Activated T-cell treated with anti-CD3 and anti-CD28 coated beads, Interleukin-2, amount 50 U/mL, for 1 hour (primary cell): Measurements from ENCODE around the gene AGMO.

Source experiments
- DNase-seq: peaks from one replicate; pipeline ENCODE4 v3.0.0-alpha.2; 2020

Gene AGMO

GRCh38 chr7:15494711-15495110 lies 67.1 kb downstream of the AGMO start:
- no peak for DNase-seq

DNA sequence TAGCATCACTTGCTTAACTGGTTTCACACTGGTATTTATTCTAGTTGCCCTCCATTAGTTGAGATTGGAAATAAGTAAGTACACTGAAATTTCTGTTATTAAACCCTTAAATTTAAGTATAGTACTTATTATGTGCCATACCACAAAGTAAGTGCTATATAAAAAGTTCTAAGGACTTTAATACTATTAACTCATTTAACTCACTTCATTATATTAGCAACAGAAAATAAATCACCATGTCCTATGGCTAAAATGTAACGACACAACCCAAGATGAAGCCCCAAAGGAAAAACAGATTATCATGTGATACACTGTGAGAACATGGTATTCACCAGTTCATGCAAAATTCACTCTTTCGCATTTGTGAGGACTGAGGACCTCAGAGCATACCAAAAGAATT lies 70.5 kb downstream of the AGMO start:
- no peak for DNase-seq

DNA sequence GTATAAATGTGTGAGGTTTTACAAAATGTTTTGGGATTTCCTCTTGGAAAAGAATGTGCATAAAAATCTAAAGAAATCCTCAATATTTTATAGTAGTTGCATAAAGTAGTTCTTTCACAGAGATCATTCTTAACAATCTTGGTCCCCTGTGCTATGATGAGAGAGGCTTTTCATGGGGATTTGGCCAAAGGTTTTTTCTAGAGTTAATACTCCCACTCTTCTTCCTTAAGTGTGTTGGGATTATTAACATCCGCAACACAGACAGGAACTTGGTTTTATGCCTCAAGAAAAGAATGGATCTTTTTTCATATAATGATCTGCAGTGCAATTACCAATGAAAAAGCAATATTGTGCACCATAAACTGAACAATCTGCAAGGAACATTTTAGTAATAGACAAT lies 71.5 kb downstream of the AGMO start:
- no peak for DNase-seq

- DNase-seq: no peak
Observed at GRCh38 chr7:15489861-15490260, 72.0 kb downstream of the AGMO start.

DNA sequence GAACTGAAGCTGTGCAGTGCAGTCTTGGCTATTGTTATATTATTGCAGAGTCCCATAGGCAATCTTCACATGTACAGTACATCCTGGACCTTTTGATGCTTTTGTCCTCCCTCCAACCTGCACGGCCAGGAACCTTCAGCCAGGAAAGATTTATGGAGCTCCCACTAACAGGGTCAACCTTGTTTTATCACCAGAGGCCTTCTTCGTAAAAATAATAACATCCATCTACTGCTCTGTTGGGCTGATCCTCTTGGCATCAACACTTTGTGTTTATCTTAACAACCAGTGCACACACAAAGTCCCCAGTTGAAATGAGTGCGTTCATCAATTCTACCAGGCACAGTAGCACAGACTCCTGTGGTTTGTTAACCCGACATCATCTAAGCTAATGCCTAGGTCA lies 72.4 kb downstream of the AGMO start:
- DNase-seq: no peak

DNA sequence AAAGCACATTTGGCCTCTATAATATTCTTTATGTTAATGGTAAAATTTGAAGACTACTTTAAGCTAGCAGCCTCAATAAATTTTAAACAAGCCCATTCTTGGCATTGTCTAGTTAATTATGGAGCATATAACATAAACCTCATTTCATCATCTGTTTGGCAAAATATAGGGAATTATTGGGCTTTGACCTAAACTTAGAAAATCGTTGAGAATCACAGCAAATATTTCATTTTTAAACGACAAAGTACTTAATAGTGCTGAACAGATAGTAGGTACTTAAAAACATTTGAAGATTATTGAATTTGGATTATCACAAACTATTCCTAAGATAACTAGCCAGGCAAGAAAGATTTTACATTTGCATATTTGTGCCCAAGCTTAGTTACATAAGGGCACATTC lies 73.4 kb downstream of the AGMO start:
- DNase-seq: no peak

DNA sequence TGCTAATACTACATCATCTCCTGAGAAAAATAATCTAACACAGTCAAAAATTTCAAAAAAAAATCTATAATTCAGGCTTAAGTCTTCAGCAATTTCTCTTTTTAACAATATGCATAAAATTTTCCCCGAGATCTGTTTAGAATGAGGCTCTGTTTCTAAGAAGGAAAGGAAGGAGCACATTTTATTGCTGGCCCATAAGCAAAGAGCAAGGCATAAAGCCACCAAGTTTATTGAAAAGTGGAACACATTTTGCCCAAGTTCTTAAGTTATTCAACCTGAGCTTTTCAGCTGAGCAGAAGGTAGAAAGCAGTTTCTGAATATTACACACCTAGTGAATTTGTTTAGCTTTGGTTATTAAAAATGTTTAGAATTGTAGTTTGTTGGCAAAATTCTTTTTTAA lies 73.9 kb downstream of the AGMO start:
- no peak for DNase-seq

DNA sequence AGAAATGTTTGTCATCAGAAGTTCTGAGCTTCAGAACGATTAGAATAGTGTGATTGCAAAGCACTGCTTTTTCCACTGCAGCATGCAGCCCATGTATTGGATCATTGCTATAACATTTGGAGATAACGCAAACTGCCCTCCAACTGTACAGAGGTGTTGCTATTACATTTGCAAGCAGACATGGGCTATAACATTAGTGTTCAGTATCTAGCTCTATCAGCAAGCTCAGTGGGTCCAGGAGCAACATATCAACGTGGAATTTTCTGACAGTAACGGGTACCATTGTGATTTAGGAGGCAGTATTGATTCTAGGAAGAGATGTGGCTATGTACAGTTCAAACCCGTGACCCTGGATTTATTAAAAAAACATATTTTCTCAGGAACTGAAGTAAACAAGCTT lies 75.8 kb downstream of the AGMO start:
- DNase-seq: no peak

- DNase-seq: no peak
Observed at GRCh38 chr7:15485431-15485830, 76.4 kb downstream of the AGMO start.

DNA sequence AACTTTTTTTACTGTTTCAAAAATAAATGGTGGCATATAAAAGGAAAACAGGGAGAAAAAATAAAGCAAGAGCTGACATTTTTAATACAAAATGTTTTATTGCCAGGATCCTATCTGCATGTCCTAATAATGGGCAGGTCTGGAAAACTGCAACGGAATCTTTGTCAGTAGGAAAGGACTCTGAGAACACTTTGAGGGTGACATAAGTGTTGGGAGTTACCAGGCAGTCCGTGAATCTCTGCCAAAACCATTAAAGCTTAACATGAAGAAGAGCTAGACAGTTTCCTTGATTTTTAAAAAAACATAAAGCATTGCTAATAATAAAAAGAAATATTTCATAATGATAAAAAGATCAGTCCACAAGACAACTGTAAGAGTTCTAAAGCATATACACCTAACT lies 80.7 kb downstream of the AGMO start:
- no peak for DNase-seq

GRCh38 chr7:15478401-15478800 lies 83.4 kb downstream of the AGMO start:
- DNase-seq: no peak

DNA sequence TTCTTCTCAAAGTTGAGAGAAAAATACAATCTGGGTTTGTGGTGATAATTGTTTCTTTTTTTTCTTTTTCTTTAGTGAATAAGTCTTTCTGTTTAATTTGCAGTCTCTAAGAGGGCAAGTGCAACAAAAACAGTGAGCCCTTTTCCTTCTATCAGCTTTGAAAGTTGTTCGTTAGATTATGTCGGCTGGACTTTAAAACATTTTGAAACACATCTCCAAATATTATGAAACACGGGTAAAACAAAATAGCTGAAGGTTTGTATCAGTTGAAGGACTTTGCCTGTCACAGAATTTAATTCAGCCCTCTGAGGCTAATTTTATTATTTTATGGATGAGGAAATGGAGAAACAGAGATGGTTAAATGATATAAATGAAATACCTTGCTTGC lies 85.3 kb downstream of the AGMO start:
- no peak for DNase-seq

DNA sequence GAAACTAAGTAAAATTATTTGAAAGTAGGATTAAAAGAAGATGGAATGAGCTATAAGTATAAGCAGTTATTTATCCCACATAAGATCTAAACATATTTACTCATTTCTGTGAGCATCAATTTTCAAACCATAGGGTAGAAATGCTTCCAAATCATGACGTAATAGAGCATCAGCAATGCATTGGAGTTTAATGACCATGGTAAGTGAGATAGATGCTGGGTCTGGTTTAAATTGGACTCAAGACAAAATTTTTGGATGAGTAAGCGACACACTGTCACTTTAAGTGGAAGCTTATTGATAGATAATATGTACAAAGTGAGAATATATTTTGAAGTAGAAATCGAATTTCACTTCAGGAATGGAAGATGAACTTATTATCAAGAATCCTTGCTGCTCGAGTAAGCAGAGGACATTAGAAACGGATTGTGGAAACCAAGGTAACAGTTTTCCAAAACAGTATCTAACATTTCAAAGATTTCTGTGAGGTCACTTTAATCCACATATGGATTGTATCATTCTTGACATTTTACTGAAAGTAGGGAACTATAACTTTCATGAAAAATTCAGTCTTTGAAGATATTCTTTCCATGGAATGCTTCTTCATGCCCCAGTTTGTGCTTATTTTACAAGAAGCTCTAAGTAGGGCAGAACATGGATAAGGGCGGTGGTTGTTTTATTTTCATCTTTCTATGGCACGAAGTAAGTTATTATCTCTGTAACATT lies 85.8 kb downstream of the AGMO start:
- DNase-seq: no peak

GRCh38 chr7:15471669-15471950 lies 90.2 kb downstream of the AGMO start:
- no peak for DNase-seq

DNA sequence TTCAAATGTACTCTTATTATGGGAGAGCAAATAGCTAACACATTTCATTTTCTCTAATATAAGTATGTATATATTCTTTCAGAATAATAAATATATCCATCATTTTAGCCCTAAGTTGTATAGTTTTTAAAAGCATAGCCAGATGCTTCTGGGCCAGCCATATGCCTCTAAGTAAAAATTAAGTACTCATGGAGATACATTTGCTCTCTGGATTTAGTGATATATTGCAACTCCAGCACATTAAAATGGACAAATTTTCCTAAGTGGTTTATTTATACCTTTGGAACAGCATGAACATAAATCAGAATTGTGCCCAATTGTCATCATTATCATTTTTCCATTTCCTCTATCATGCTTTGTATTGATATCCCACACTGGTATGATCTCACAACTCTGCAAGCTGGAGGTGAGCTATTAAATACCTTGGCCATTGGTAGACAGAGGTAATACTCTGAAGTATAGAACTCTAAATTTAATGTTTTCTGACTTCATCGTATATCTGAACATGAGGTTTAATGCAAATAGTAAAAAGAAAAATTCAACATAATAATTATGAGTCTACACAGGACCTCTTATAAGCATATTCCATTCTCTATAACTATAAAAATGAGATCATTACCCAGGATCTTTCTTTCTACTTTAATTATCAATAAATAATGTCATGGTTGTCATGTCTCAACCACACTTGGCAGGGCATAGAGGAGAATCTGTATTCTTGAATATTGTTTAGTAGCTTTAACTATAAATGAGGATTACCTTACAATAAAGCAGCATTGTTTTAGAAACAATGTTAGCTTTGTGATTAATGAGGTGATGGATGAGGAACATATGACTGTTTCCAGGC lies 90.8 kb downstream of the AGMO start:
- no peak for DNase-seq

DNA sequence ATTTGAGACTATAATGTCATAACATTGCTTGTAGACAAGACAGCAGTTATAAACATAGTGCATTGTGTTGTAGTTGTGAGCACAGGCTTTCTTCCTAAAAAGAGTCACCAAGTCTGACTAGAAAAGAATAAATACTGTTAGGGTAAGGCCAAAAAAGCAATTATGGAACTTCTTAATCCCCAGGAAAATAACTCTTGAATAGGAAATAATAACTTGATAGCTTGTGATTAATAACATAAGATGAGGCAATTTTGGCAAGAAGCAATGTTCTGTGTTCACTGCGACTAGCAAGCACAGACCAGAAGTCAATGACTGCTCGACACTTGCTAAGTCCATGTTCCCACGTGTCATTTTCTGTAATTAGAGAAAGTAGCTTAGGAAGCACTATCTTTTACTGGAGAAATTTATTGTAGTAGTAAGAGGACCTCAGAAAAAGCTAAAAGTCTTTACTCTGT lies 97.1 kb downstream of the AGMO start:
- no peak for DNase-seq

GRCh38 chr7:15463801-15464666 lies 97.8 kb downstream of the AGMO start:
- no peak for DNase-seq

DNA sequence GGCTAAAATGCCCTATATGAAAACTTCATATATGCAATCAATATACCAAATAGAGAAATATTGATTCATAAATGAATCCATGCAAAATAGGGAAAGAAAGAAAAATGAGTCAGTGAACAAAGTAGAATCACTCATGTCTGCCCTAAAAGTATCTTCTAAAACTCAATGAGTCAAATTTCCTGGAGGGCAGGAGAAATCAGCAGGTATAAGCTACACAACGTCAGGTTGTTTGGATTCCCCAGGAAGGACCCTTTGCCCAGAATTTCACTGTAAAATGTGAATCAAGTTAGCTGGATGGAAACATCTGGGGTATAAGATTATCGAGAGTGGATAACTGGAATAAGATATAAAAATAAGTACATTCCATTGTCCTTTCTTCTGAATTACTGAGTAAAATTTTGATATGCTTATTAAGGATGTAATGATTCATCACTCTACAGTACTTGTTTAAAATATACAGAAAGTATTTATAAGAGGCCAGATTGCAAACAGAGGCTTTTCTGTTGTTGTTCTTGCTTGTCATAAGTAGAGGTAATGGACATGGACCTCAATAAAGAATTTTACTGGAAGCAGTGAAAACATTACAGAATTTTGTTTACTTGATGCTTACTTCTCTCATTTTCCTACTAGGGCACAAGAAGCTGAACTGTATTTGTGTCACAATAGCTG lies 99.0 kb downstream of the AGMO start:
- no peak for DNase-seq

DNA sequence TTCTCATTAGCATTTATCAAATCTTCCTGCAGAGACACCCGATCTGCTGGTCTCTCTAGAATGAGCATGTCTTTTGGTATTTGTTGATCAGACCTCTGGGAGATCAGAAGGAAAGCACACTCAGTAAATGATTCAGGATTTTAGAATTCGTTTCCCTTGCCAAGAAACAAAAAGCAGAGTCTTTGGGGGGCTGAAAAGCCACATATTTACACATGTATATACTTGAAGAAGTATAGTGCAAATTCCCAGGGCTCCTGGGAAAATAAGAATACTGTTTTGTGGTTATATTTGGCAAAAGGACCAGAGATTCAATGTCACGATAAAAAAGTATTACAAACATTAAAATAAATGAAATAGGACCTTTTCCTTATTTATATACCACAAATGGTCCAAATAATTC lies 100.2 kb downstream of the AGMO start:
- DNase-seq: no peak

DNA sequence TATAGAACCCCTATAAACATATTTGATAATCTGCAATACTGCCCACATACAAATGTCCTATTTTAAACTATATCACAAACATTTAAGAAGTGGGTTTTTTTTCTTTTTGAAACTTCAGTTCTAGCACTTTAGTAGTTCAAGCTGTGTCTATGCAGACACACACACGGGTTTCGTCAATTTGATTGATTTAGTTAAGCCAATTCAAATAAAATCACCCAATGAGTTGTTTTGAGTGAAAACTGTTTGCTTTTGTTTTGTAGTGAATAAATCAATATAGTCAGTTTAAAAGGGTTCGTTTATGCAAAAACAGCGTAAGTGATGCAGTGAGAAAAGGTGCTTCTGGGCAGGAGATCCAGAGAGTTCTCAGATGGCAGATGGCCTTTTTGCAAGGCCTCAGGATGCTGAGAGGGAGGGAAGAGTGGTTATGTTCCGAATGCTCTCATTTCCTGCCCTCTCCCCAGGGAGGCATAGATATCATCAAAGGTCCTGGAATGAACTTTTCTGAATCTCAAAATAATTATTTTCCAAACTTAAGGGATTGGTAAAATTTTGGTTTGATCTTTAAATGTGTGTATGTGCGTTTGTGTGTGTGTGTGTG lies 102.7 kb downstream of the AGMO start:
- DNase-seq: no peak

DNA sequence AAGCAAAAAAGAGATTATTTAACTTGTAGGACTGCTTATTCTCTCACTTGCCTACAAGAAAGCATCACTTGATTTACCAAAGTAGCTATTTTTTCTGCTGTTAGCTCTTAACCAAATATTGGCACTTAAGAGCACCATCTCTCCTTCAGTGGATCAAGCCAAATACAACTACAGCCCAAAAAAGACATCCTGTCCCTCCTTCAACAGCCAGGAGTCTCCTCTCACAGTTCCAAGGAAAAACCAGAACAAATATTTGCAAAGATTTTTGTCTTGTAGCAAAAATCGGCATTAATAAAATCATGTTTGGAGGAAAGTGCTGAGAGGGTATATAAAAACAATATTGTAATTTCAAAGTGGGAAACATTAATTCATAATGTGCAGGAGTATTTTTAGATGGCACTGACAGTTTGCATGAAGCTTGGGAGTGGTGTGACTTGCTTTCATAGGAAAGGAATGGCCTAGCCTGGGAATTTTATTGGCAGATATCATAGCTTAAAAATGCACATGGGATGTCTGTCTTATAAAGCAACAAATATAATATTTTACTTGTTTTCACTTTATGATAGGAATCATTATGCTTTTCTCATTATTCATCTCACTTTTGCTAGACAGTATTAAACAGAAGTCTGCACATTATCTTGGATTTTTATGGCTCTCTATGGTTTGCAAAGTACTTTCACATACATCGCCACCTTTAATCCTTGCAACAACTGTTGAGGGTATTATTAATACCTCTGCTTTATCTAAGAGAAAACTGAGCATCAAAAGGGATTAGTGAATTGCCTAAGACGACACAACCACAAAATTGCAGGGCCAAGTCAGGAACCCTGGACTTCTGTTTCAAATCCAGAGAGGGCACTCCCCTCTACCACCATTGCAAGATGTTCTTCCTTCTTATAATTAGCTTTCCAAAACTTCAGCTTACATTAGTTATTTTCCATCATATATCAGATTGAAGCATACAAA lies 103.5 kb downstream of the AGMO start:
- no peak for DNase-seq

- no peak for DNase-seq
Observed at GRCh38 chr7:15452670-15453069, 109.1 kb downstream of the AGMO start.
